GM10266 (cell line): ENCODE results near the gene AP3B1.

ENCODE experiments used
- DNase-seq: peaks from one replicate; pipeline ENCODE4 v3.0.0; 2012; ENCODE audit errors: extremely low spot score
- TF ChIP-seq, protein P1 (sequence below): IDR thresholded peaks from 2 replicates; pipeline ENCODE4 v1.5.1; 2012; ENCODE audit warnings: mild to moderate bottlenecking, low read depth; ENCODE audit not compliant: control insufficient read depth, insufficient read depth; ENCODE audit errors: missing control alignments

The AP3B1 gene

DNA sequence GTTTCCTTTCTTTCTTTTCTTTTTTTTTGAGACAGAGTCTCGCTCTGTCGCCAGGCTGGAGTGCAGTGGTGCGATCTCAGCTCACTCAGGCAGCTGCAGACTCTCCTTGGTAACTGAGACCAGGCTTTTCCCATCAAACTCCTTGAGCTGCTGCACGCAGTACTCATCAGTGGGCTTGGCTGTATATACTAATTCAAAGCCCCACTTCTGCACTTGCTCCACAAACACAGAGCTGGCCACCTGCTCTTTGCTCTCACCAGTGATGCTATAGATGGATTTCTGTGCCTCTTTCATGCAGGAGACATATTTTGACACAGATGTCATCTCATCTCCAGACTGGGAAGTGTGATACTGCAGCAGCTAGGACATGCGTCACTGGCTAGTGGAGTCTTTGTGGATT, 252.7 kb downstream of the AP3B1 start:
- TF ChIP-seq, protein P1, sequence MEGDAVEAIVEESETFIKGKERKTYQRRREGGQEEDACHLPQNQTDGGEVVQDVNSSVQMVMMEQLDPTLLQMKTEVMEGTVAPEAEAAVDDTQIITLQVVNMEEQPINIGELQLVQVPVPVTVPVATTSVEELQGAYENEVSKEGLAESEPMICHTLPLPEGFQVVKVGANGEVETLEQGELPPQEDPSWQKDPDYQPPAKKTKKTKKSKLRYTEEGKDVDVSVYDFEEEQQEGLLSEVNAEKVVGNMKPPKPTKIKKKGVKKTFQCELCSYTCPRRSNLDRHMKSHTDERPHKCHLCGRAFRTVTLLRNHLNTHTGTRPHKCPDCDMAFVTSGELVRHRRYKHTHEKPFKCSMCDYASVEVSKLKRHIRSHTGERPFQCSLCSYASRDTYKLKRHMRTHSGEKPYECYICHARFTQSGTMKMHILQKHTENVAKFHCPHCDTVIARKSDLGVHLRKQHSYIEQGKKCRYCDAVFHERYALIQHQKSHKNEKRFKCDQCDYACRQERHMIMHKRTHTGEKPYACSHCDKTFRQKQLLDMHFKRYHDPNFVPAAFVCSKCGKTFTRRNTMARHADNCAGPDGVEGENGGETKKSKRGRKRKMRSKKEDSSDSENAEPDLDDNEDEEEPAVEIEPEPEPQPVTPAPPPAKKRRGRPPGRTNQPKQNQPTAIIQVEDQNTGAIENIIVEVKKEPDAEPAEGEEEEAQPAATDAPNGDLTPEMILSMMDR = no peak
- no peak for DNase-seq

DNA sequence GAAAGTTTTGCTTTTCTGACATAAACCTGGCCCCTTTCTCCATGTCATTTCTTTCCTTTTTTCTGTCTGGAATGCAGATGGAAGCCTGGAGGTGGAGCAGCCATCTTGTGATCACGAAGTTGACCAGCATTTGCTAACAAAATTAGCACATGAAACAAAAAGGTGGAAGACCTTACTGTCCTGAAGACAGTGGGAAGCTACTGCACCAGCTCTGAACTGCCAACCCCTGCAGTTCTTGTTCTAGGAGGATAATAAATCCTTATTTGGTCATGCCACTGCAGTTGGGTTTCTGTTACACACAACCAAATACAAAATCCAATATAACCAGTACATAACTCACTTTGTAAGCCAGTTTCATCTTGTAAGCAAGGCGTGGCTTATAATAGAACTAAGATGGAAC, 269.0 kb downstream of the AP3B1 start:
- TF ChIP-seq, protein P1 = no peak
- DNase-seq = no peak

DNA sequence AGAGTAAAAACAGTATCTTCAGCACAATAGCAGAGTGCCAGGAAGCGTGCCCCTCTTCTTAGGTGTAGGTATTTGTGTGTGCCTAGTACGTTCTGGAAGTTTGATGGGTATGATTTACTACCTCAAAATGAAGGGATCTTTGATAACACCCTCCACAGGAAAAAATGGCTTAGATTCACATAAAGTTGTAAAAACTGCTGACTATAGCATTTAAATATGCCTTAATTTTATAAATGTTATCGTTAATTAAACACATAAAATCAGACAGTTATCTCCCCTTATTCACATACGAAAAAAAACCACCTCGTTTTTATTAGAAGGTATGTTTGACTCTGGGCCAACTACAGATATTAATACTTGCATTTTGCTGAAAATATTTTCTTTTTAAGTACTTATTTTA, 274.8 kb downstream of the AP3B1 start:
- DNase-seq = no peak
- TF ChIP-seq, protein P1 = no peak

DNA sequence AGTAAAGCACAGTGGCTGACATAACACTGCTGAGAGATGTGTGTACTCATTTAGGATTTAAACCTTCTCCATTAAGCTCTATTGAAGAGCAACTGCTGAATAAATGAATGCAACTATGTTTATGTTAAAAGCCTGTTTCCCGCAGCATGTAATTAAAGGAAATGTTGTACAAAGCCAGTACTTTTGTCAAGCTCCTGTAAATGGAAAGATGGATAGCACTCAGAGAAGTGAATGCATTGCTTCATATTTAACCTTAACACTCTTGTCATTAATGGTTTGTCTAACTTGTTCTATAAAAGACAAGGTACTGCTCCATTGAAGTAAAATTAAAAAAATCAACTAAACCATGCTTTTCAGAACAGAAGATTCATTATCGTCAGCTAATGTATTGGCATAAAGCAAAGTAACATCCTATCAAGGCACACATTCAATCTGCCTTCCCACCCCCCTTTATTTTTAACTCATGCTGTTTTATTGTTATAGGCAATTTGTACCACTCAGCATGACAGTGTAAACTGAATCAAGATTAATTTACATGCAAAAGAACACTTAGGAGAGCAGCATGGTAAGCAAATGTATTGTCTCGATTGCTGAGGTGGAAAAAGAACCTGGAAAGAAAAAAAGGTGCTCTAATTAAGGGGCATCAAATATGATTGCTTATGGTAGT, 277.5 kb downstream of the AP3B1 start:
- no peak for DNase-seq
- TF ChIP-seq, protein P1 = no peak

DNA sequence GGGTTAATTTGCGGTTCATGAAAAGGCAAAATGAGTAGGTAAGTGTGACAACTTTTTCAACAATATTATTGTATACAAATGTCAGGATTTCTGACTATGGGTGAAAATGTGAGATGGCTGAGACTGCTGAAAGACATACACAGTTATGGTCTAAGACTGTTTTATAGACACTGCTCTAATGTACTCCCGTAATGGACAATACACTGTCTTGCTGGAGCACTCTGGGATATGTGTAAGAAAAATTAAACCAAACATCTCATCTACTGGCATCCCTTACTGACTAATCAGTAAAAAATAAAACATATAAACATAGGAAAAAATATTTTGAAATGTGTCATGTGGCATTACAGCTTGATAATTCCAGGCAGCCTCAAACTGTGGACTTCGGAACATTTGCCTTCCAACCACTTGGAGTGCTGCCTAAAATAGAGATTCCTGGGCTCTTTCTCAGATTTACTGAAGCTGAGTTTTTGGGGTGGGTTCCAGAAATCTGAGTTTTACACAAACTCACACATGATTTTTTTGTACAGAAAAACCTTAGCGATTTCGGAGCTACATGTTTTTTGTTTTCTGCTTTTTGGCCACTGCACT, 284.5 kb downstream of the AP3B1 start:
- DNase-seq = no peak
- TF ChIP-seq, protein P1 = no peak

DNA sequence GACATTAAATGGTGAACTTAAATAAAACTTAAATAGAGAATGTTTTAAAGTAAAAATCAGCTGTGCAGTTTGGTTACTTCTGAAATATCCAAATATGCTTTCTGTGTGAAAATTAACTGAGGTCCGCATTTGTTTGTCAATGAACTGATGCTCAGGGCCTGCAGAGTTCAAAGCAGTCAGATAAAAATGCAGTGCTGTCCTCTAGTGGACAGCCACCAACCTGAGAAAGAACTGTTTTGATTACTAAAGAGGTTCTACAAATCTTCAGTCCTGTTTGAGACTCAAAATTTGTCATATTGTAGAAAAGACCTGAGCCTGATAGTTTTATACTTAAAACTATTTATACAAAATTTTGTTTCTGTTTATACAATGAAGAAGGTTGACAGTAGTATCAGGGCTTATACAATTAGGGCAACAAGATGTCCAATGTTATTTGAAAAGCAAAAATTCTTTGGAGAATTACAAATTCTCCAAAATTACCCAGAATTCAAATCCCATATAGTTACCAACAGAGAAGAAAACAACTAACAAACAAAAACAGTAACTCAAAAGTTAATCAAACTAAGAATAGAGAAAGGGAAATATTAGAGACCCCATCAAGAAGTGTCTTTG, 286.0 kb downstream of the AP3B1 start:
- TF ChIP-seq, protein P1 = peak; percentile 63
- peak; percentile 47 for DNase-seq

DNA sequence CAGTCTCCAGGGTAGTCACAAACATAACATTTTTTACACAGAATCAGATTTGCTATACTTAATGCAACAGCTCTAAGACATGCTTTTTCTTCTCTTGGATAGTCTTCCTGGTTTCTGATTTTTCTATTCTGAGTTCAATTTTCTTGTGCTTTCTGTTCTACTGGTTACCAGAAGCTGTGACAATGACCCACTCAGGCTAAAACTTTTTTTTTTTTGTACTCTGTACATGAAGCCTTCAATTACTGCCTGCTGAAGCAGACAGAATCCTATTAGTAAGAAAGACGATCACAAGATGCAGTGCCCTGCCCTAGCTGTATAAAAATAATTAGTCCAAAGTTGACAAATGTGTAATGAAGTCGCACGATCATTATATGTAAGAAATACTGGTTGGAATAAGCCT, 287.3 kb downstream of the AP3B1 start:
- no peak for DNase-seq
- TF ChIP-seq, protein P1 = no peak
